Hepatic stellate cell (primary cell): ENCODE data around the gene UBE2N.
A peak's percentile ranks its signal among the peaks of the same experiment; 100 is the strongest.
"Not testable (repeated sequence)": the region's sequence is repeated elsewhere in the genome, so short reads cannot be mapped to it uniquely, and the experiment has no call there.

Experiments
- DNase-seq: peaks from one replicate; pipeline ENCODE4 v3.0.0; 2011; ENCODE audit warnings: low spot score

Gene UBE2N

GRCh38 chr12:93411060-93411459, 30.7 kb downstream of the UBE2N start:
- DNase-seq: not testable (repeated sequence)

- DNase-seq: not testable (repeated sequence)
Observed at GRCh38 chr12:93409343-93410187, 32.2 kb downstream of the UBE2N start.

GRCh38 chr12:93408813-93409212, 32.9 kb downstream of the UBE2N start:
- DNase-seq: no peak

- DNase-seq: no peak
Observed at GRCh38 chr12:93407963-93408283, 33.8 kb downstream of the UBE2N start.

- no peak for DNase-seq
Observed at GRCh38 chr12:93407054-93407962, 34.4 kb downstream of the UBE2N start.

GRCh38 chr12:93404961-93405849, 36.5 kb downstream of the UBE2N start:
- DNase-seq: no peak

GRCh38 chr12:93403988-93404803, 37.6 kb downstream of the UBE2N start:
- no peak for DNase-seq

- DNase-seq: no peak
Observed at GRCh38 chr12:93402333-93403311, 39.1 kb downstream of the UBE2N start.

GRCh38 chr12:93399183-93399863, 42.4 kb downstream of the UBE2N start:
- DNase-seq: not testable (repeated sequence)

GRCh38 chr12:93397412-93397811, 44.3 kb downstream of the UBE2N start:
- DNase-seq: no peak

GRCh38 chr12:93393425-93393824, 48.3 kb downstream of the UBE2N start:
- no peak for DNase-seq

- DNase-seq: no peak
Observed at GRCh38 chr12:93390549-93391297, 51.0 kb downstream of the UBE2N start.

- DNase-seq: no peak
Observed at GRCh38 chr12:93390031-93390430, 51.7 kb downstream of the UBE2N start.

GRCh38 chr12:93387780-93388179, 54.0 kb downstream of the UBE2N start:
- DNase-seq: peak; percentile 46

- DNase-seq: not testable (repeated sequence)
Observed at GRCh38 chr12:93381976-93382437, 59.7 kb downstream of the UBE2N start.

GRCh38 chr12:93381161-93381975, 60.4 kb downstream of the UBE2N start:
- DNase-seq: no peak

- peak; percentile 30 for DNase-seq
Observed at GRCh38 chr12:93380480-93381121, 61.1 kb downstream of the UBE2N start.
